Vagina (tissue), 2 donors: ENCODE data around the gene OPTC. TPM values are rescaled to one million over a fixed set of nuclear protein-coding genes. Genes with fewer than 3 reads are reported as not detected.

Source experiments
- DNase-seq, 2 donors: peaks; one replicate each; pipeline ENCODE4 v3.0.0-alpha.2; 2017; ENCODE audit errors: extremely low spot score in 2 of 2
- H3K27ac ChIP-seq: fragments of 200-600 bp; sonication (generic); one replicate; pipeline ENCODE4 v1.5.1; 2019
- H3K27me3 ChIP-seq: fragments of 200-600 bp; sonication (generic); one replicate; pipeline ENCODE4 v1.5.1; 2019
- H3K36me3 ChIP-seq, 2 donors: fragments of 200-600 bp; sonication (generic); one replicate each; pipeline ENCODE4 v1.5.1; 2017 to 2019
- H3K4me1 ChIP-seq: fragments of 200-600 bp; sonication (generic); one replicate; pipeline ENCODE4 v1.5.1; 2019
- H3K4me3 ChIP-seq, 2 donors: fragments of 200-600 bp; sonication (generic); 1 replicate in 1 of 2; 2 replicates in 1 of 2; pipeline ENCODE4 v1.5.1; 2016 to 2019
- H3K9me3 ChIP-seq: fragments of 200-600 bp; sonication (generic); one replicate; pipeline ENCODE4 v1.5.1; 2019
- POLR2A ChIP-seq, 2 donors: fragments of 450-650 bp; IDR thresholded peaks; one replicate each; pipeline ENCODE4 v1.6.1; 2017; ENCODE audit warnings: antibody characterized with exemption in 2 of 2, mild to moderate bottlenecking in 2 of 2, moderate library complexity in 2 of 2
- POLR2AphosphoS5 ChIP-seq, 2 donors: sonication (generic); formaldehyde crosslinking; IDR thresholded peaks; one replicate each; pipeline ENCODE4 v1.9.0; 2017; ENCODE audit warnings: antibody characterized with exemption in 2 of 2, mild to moderate bottlenecking in 2 of 2, low read depth in 1 of 2; ENCODE audit not compliant: insufficient read depth in 1 of 2
- intact Hi-C: fragments of 100-400 bp; cut with DNase I; formaldehyde crosslinking; loops from one replicate; pipeline ENCODE4 v1.15.1; 2023
- total RNA-seq: library from RNA; depleted of rRNA; stranded (reverse); fragments of >200 nt; gene quantifications from one replicate; pipeline ENCODE4 v1.2.3, GENCODE V29; 2016
- TF ChIP-seq, protein P1 (sequence below), 3 experiments: fragments of 450-650 bp in 2 of 3; fragments of 200-600 bp in 1 of 3; sonication (generic) in 1 of 3; IDR thresholded peaks; one replicate each; pipeline ENCODE4 v1.5.1; 2017 to 2019; ENCODE audit warnings: antibody characterized with exemption in 3 of 3, mild to moderate bottlenecking in 2 of 3, moderate library complexity in 2 of 3

The OPTC gene
- total RNA-seq, 1 donor from 2014 or later, result not detected

DNA sequence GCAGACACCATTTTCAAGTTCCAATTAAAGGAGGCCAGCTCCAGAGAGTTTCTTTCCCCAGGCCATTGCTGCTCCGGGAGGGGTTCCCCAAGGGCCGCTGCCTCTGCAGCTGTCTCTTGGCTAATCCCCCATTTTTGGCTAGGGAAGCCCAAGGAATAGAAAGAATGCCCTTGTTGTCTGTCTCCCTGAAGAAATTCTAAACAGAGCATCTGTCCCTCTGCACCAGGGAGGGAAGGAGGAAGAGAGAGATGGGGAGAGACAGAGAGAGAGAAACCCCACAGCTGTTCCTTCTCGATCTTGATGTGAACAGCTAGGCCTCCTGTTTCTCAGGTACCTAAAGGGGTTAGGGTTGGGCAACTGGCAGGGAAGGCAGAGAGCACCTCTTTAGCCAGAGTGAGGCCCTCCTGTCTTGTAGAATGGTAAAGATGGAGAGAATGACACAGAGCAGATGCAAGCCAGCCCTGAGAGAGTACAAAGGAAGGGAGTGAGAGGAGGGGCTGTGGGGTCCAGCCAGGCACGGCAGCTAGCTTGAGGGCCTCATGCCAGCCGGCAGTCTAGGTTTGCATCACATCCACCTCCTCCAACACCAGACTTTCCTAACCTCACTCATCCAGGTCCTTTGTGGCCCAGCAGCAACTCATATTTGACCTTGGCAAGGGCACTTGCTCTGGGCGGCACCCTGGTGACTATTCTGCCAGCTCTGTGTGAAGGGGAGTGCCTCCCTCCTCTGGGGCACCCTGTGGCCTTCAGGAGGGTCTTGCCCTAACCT lies 13.1 kb downstream of the OPTC start:
- no peak for DNase-seq
- no peak overlapping the region for H3K4me3 ChIP-seq
- H3K36me3 ChIP-seq, result no peaks in the 10 kb centered on the region
- H3K4me1 ChIP-seq, result peaks cover 34% of the 10 kb centered on the region
- H3K27me3 ChIP-seq, result no peaks in the 10 kb centered on the region
- TF ChIP-seq POLR2AphosphoS5 (IDR thresholded peaks at IDR 0.05; ENCODE audit: insufficient read depth in 1 of 2, low read depth in 1 of 2), result peak in 1 of 2 donors; percentile 40
- TF ChIP-seq, protein P1, sequence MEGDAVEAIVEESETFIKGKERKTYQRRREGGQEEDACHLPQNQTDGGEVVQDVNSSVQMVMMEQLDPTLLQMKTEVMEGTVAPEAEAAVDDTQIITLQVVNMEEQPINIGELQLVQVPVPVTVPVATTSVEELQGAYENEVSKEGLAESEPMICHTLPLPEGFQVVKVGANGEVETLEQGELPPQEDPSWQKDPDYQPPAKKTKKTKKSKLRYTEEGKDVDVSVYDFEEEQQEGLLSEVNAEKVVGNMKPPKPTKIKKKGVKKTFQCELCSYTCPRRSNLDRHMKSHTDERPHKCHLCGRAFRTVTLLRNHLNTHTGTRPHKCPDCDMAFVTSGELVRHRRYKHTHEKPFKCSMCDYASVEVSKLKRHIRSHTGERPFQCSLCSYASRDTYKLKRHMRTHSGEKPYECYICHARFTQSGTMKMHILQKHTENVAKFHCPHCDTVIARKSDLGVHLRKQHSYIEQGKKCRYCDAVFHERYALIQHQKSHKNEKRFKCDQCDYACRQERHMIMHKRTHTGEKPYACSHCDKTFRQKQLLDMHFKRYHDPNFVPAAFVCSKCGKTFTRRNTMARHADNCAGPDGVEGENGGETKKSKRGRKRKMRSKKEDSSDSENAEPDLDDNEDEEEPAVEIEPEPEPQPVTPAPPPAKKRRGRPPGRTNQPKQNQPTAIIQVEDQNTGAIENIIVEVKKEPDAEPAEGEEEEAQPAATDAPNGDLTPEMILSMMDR (IDR thresholded peaks at IDR 0.05), result no peak
- no peaks in the 10 kb centered on the region for H3K9me3 ChIP-seq
- intact Hi-C loops, result loop anchor here (5.0 kb wide), 1 partner anchor 50 kb away; no protein-coding TSS in a partner anchor
- H3K27ac ChIP-seq, result peak overlapping the region; percentile 83

DNA sequence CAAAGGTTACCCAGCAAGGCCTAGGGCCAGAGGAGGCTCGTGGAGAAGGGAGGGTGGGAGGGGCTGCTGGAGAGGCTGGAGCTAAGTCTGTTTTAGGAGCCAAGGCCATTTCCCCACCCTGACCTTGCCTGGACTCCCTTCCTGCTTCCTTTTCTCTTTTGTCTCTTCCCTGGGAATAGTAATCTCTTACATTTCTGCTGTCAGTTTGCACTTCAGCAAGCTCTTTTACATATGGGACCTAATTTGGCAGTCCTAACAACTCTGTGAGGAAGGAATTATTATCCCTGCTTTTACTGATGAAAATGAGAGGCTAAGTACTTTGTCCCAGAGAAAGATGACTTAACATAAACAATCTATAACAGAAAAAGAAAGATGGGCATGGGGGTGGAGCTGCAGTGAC lies 13.8 kb downstream of the OPTC start:
- intact Hi-C loops, result loop anchor here (5.0 kb wide), 1 partner anchor 50 kb away; no protein-coding TSS in a partner anchor
- Histone ChIP-seq H3K36me3 (no peaks in the 10 kb centered on the region), H3K9me3 (no peaks in the 10 kb centered on the region), H3K4me3 (no peak overlapping the region), H3K27me3 (no peaks in the 10 kb centered on the region), H3K27ac (peak overlapping the region; percentile 83), H3K4me1 (peaks cover 41% of the 10 kb centered on the region)
- TF ChIP-seq, protein P1 (IDR thresholded peaks at IDR 0.05), result no peak
- TF ChIP-seq POLR2A (IDR thresholded peaks at IDR 0.05) (no peak), POLR2AphosphoS5 (IDR thresholded peaks at IDR 0.05; ENCODE audit: insufficient read depth in 1 of 2, low read depth in 1 of 2) (no peak)
- DNase-seq, result no peak

DNA sequence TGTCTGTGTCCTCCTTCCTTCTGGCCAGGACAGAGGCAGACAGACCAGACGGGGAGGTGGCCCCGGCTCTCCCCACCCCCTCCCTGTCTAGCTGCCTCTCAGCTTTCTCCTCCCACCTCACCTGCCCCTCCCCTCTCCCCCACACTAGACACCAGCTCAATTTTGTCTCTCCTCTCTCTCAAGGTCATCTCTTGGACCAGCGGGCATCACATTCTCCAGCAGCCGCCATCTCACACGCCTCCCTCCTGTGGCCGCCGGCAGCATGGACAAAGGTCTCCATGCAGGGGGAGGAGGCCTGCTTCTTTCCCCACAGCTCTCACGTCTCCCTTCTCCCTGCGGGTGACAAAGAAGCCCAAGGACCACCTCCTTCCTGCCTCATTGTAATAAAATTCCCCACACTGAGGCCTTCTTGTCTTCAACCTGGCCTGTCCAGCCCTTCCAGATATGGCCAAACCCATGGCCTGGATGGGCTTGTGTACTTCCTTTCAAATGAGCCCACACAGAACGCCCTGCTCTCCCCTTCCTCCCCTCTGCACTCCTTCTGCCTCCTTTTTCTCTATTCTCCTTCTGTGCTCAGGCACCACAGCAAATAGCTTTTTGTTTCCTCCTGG lies 14.6 kb downstream of the OPTC start:
- DNase-seq, result no peak
- no peak for TF ChIP-seq POLR2A (IDR thresholded peaks at IDR 0.05)
- no peaks in the 10 kb centered on the region for H3K27me3 ChIP-seq
- no peaks in the 10 kb centered on the region for H3K9me3 ChIP-seq
- no peaks in the 10 kb centered on the region for H3K36me3 ChIP-seq
- intact Hi-C loops, result loop anchor here (5.0 kb wide), 1 partner anchor 49 kb away; no protein-coding TSS in a partner anchor
- H3K27ac ChIP-seq, result peak overlapping the region; percentile 83
- H3K4me3 ChIP-seq, result no peak overlapping the region
- H3K4me1 ChIP-seq, result peaks cover 49% of the 10 kb centered on the region

DNA sequence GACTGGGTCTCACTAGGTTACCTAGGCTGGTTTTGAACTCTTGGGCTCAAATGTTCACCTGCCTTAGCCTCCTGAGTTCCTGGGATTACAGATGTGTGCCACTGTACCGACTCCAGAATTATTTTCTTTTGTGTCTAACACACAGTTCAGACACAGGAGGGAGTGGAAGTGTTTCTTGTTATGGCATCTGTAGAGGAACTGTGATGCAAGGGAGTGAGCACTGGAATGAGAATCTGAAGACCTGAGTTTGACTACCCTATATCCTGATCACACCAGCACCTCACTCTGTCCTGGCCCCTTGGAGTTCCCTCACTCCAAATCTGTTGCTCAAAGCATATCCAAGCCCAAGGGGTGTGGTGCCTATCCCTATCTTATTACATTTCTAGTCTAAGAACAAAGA lies 15.2 kb downstream of the OPTC start:
- no peak for DNase-seq
- intact Hi-C loops, result loop anchor here (5.0 kb wide), 1 partner anchor 48 kb away; no protein-coding TSS in a partner anchor
- TF ChIP-seq, protein P1 (IDR thresholded peaks at IDR 0.05), result no peak
- TF ChIP-seq POLR2A (IDR thresholded peaks at IDR 0.05), result no peak
- TF ChIP-seq POLR2AphosphoS5 (IDR thresholded peaks at IDR 0.05; ENCODE audit: insufficient read depth in 1 of 2, low read depth in 1 of 2), result no peak
- Histone ChIP-seq H3K4me3 (no peak overlapping the region), H3K4me1 (peaks cover 54% of the 10 kb centered on the region), H3K27me3 (no peaks in the 10 kb centered on the region), H3K36me3 (no peaks in the 10 kb centered on the region), H3K27ac (peak overlapping the region; percentile 83), H3K9me3 (no peaks in the 10 kb centered on the region)

DNA sequence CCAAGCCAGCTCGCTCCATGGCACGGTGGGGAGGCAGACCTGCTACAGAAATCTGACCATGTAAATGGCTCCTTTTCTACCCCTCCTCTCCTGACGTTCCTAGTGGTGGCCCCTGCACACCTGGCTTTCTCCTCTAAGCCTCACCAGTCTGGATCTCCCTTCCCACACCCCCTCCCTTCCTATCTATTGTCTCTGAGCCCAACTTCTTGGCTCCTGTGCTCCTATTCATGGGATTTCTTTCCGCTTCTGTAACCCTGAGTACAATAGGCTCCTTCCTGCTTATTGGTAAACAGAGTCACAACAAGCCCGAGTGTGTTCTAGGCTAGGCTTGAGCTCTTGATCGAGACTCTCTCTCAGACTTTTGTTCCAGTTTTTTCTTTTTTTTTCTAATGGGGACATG lies 17.6 kb downstream of the OPTC start:
- H3K27me3 ChIP-seq, result no peaks in the 10 kb centered on the region
- intact Hi-C loops, result loop anchor here (5.0 kb wide), 1 partner anchor 116 kb away; the partner anchor contains the start of gene ATP2B4
- H3K4me1 ChIP-seq, result peaks cover 51% of the 10 kb centered on the region
- H3K27ac ChIP-seq, result peak overlapping the region; percentile 83
- no peak for TF ChIP-seq POLR2AphosphoS5 (IDR thresholded peaks at IDR 0.05; ENCODE audit: insufficient read depth in 1 of 2, low read depth in 1 of 2)
- no peak overlapping the region for H3K4me3 ChIP-seq
- DNase-seq, result no peak
- no peaks in the 10 kb centered on the region for H3K9me3 ChIP-seq
- no peaks in the 10 kb centered on the region for H3K36me3 ChIP-seq
